Ectodermal cell (in vitro differentiated cells): ENCODE measurements around the gene DYRK1A. TPM values are rescaled to one million over a fixed set of nuclear protein-coding genes. Genes with fewer than 3 reads are reported as not detected.
"Not testable (repeated sequence)": the region's sequence is repeated elsewhere in the genome, so short reads cannot be mapped to it uniquely, and the experiment has no call there.

Experiments used
- H3K27ac ChIP-seq: 2 replicates; pipeline ENCODE4 v1.7.0; 2013; ENCODE audit warnings: mild to moderate bottlenecking, low read depth, low read length; ENCODE audit not compliant: insufficient read depth, poor library complexity, severe bottlenecking
- H3K27me3 ChIP-seq: 2 replicates; pipeline ENCODE4 v1.7.0; 2013; ENCODE audit warnings: mild to moderate bottlenecking, low read length; ENCODE audit not compliant: insufficient read depth, control insufficient read depth, poor library complexity, severe bottlenecking
- H3K36me3 ChIP-seq: one replicate; pipeline ENCODE4 v1.7.0; 2013; ENCODE audit warnings: low read length; ENCODE audit not compliant: control insufficient read depth, insufficient read depth
- H3K4me1 ChIP-seq: one replicate; pipeline ENCODE4 v1.7.0; 2013; ENCODE audit warnings: low read length; ENCODE audit not compliant: control insufficient read depth, insufficient read depth
- H3K4me3 ChIP-seq: 2 replicates; pipeline ENCODE4 v1.7.0; 2013; ENCODE audit warnings: low read depth, low read length, control low read depth; ENCODE audit not compliant: insufficient read depth
- H3K9me3 ChIP-seq: 2 replicates; pipeline ENCODE4 v1.7.0; 2013; ENCODE audit warnings: mild to moderate bottlenecking, low read length, moderate library complexity; ENCODE audit not compliant: control insufficient read depth
- WGBS, 2 experiments: methylation state at CpG; one replicate each; pipeline ENCODE4 v1.1.7; 2013; ENCODE audit warnings: missing lambda C conversion rate in 2 of 2; 5-methylcytosine and 5-hydroxymethylcytosine counted together
- polyA plus RNA-seq, 4 experiments: library from polyadenylated mRNA; stranded (reverse); fragments of 50-300 nt; gene quantifications; one replicate each; pipeline ENCODE4 v1.2.3, GENCODE V29; 2013

Gene DYRK1A
- 50.2 TPM for polyA plus RNA-seq (2013, experiment 1 of 4)
- 54.5 TPM for polyA plus RNA-seq (2013, experiment 2 of 4)
- polyA plus RNA-seq (2013, experiment 3 of 4), result 37.2 TPM
- 37.6 TPM for polyA plus RNA-seq (2013, experiment 4 of 4)

DNA sequence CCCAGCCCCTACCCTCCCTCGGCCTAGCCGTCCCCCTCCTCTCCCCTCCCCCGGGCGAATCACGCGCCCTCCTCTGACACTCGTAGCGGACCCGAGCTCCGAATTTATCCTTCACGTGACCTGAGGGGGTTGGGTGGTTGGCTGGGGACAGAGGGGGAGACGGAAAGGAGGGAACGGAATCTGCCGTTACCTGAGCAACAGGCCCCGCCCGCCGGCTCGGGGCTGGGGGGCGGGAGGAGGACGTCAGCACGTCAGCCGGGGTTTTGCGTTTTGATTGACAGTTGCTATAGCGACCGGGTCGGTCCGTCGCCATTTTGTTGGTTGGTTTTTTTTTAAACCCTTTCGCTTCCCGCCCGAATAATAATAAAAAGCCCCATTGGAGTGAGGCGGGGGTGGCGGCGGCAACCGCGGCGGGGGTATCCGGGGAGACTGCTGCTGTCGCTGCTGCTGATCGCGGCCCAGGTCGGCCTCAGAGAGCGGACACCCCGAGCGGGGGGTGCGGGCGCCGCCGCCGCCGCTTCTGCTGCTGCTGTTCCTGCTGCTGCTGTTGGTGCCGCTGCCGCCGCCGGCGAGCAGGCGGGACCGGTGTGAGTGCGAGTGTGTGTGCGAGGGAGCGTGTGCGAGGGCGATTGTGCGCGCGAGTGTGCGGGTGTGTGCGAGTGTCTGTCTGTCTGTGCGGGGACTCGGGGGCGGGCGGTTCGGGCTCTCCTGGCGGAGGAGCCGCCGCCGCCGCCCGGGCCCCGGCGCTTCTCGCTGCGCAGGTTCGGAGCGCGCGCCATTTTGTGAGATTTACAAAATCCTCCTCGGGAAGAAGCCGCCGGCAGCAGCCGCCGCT is at the start of gene DYRK1A:
Gene DYRK1A, plus strand, starts transcription at position 292 of the 835 bp plus-strand sequence. CDS start 53,602 bp downstream, outside the sequence.
- H3K4me1 ChIP-seq, result peaks cover 8% of the 10 kb centered on the region
- H3K4me3 ChIP-seq, result peak within 1 kb of the TSS; percentile 61
- H3K9me3 ChIP-seq, result no peaks in the 10 kb centered on the region
- WGBS, 2 experiments, result 0 to 1% methylated on average over 86 to 89 of the region's 92 CpGs
- H3K27ac ChIP-seq, result peak within 1 kb of the TSS; percentile 99
- no peaks in the 10 kb centered on the region for H3K36me3 ChIP-seq
- H3K27me3 ChIP-seq, result no peaks in the 10 kb centered on the region

DNA sequence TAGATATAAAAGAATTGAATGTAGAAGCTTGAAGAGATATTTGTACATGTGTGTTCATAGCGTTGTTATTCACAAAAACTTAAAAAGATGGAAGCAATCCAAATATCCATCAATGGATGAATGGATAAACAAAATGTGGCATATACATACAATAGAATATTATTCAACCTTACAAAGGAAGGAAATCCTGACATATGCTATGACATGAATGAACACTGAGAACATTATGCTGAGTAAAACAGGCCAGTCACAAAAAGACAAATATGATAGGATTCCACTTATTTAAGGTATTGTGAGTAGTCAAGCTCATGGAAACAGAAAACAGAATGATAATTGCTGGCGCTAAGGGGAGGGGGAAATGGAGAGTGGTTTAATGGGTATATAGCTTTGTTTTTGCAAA is 47.0 kb upstream of the DYRK1A start:
- WGBS, 2 experiments, result 83 to 100% methylated on average over 1 to 2 of the region's 2 CpGs
- no peak overlapping the region for H3K4me3 ChIP-seq
- H3K27ac ChIP-seq, result no peak overlapping the region
- no peaks in the 10 kb centered on the region for H3K27me3 ChIP-seq
- H3K4me1 ChIP-seq, result no peaks in the 10 kb centered on the region
- H3K9me3 ChIP-seq, result no peaks in the 10 kb centered on the region
- H3K36me3 ChIP-seq, result no peaks in the 10 kb centered on the region

DNA sequence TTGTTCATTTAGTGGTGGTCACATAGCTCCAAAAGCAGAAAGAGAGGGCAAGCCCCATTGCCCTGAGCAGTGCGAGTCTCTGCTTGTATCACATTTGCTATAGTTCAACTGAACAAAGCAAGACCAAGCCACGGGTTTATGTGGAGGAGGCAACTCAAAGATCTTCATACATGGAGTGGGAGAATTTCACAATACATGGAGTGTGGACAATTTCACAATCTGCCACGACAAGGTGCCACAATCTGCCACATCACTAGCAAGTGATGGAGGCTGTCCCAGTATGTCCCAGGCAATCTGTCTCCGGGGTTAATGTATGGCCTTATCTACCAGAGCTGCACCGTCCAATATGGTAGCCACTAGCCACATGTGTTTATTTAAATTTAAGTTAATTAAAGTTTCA is 44.5 kb upstream of the DYRK1A start:
- Histone ChIP-seq H3K27ac (no peak overlapping the region), H3K4me3 (no peak overlapping the region), H3K4me1 (no peaks in the 10 kb centered on the region), H3K9me3 (no peaks in the 10 kb centered on the region), H3K36me3 (no peaks in the 10 kb centered on the region), H3K27me3 (no peaks in the 10 kb centered on the region)
- WGBS, 2 experiments, result 93 to 95% methylated on average over 5 of the region's 5 CpGs

DNA sequence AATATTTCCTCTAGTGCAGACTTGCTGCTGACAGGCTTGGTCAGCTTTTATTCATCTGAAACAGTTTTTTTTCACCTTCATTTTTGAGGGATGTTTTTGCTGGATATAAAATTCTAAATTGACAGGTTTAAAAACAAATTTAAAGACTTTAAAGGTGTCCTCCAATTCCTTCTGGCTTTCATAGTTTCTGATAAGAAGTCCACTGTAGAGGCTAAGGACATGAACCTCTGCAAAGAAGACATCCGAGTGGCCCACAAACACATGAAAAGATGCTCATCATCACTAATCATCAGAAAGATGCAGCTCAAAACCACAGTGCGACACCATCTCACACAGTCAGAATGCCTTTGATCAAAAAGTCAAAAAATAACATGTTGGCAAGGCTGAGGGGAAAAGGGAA is 42.0 kb upstream of the DYRK1A start:
- no peak overlapping the region for H3K27ac ChIP-seq
- no peaks in the 10 kb centered on the region for H3K36me3 ChIP-seq
- no peak overlapping the region for H3K4me3 ChIP-seq
- no peaks in the 10 kb centered on the region for H3K27me3 ChIP-seq
- H3K9me3 ChIP-seq, result no peaks in the 10 kb centered on the region
- 83 to 98% methylated on average over 1 to 2 of the region's 2 CpGs for WGBS, 2 experiments
- no peaks in the 10 kb centered on the region for H3K4me1 ChIP-seq

DNA sequence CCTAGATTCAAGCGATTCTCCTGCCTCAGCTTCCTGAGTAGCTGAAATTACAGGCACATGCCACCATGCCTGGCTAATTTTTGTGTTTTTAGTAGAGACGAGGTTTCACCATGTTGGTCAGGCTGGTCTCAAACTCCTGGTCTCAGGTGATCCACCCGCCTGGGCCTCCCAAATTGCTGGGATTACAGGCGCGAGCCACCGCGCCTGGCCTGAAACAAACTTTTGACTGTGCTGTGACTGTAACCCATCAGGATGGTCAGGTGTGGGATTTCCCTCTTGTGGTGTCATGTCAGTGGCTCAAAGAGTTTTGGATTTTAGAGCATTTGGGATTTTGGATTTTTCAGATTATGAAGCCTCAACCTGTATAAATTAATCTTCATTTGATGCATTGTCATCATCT is 38.4 kb upstream of the DYRK1A start:
- H3K4me1 ChIP-seq, H3K4me3 ChIP-seq, H3K27ac ChIP-seq, H3K36me3 ChIP-seq, H3K27me3 ChIP-seq, H3K9me3 ChIP-seq: not testable (repeated sequence)
- 87 to 91% methylated on average over 7 of the region's 7 CpGs for WGBS, 2 experiments

- H3K27ac ChIP-seq, result no peak overlapping the region
- no peaks in the 10 kb centered on the region for H3K27me3 ChIP-seq
- no peaks in the 10 kb centered on the region for H3K36me3 ChIP-seq
- no peaks in the 10 kb centered on the region for H3K4me1 ChIP-seq
- 93 to 97% methylated on average over 2 to 4 of the region's 4 CpGs for WGBS, 2 experiments
- no peak overlapping the region for H3K4me3 ChIP-seq
- H3K9me3 ChIP-seq, result no peaks in the 10 kb centered on the region
Observed at GRCh38 chr21:37331411-37331810, 35.2 kb upstream of the DYRK1A start.

GRCh38 chr21:37335053-37335452 is 31.5 kb upstream of the DYRK1A start:
- Histone ChIP-seq H3K4me3 (no peak overlapping the region), H3K27me3 (no peaks in the 10 kb centered on the region), H3K27ac (no peak overlapping the region), H3K4me1 (no peaks in the 10 kb centered on the region), H3K36me3 (no peaks in the 10 kb centered on the region), H3K9me3 (no peaks in the 10 kb centered on the region)
- WGBS, 2 experiments, result 85 to 90% methylated on average over 5 of the region's 5 CpGs

DNA sequence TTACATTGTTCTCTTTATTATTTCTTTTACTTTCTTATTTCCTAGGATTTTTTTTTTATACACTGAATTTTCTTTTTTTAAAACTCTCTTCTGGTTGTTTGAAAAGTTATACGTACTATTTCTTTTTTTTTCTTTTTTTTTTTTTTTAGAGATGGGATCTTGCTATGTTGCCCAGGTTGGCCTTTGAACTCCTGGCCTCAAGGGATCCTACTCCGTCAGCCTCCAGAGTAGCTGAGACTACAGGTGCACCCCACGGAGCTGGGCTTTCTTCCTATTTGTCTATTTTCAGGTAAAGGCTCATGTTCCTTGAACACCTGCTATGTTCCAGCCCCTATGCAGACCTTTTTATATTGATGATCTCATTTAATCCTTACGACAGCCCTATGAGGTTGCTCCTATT is 29.4 kb upstream of the DYRK1A start:
- no peaks in the 10 kb centered on the region for H3K4me1 ChIP-seq
- WGBS, 2 experiments, result 92 to 96% methylated on average over 2 of the region's 4 CpGs
- no peak overlapping the region for H3K4me3 ChIP-seq
- H3K9me3 ChIP-seq, result no peaks in the 10 kb centered on the region
- no peaks in the 10 kb centered on the region for H3K27me3 ChIP-seq
- no peak overlapping the region for H3K27ac ChIP-seq
- no peaks in the 10 kb centered on the region for H3K36me3 ChIP-seq

DNA sequence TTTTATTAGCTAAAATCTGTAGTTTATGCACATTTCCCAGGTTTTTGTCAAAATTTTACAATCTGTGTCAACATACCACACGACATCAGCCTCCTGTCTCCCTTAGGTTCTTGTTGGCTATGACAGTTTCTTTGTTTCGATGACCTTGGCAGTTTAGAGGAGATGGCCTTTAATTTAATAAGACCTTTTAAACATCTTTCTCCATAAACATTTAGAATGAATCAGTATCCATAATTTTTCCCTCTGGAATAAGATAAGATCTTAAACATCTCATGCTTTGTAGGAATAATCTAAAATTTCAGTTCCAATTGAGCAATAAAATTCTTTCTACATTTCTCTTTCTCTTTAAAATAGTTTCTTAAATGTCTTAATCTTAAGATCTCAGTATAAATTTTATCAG is 28.7 kb upstream of the DYRK1A start:
- H3K9me3 ChIP-seq, result no peaks in the 10 kb centered on the region
- H3K4me3 ChIP-seq, result no peak overlapping the region
- H3K4me1 ChIP-seq, result no peaks in the 10 kb centered on the region
- WGBS, 2 experiments, result 96 to 100% methylated on average over 2 of the region's 2 CpGs
- no peak overlapping the region for H3K27ac ChIP-seq
- no peaks in the 10 kb centered on the region for H3K27me3 ChIP-seq
- H3K36me3 ChIP-seq, result no peaks in the 10 kb centered on the region

- WGBS, 2 experiments, result 87 to 91% methylated on average over 11 of the region's 11 CpGs
- no peaks in the 10 kb centered on the region for H3K4me1 ChIP-seq
- no peaks in the 10 kb centered on the region for H3K36me3 ChIP-seq
- H3K27ac ChIP-seq, result no peak overlapping the region
- no peak overlapping the region for H3K4me3 ChIP-seq
- H3K9me3 ChIP-seq, result no peaks in the 10 kb centered on the region
- H3K27me3 ChIP-seq, result no peaks in the 10 kb centered on the region
Observed at GRCh38 chr21:37338671-37339551, 27.7 kb upstream of the DYRK1A start.
